ENCODE measurements around the gene NNT. TPM values are rescaled to one million over a fixed set of nuclear protein-coding genes. Genes with fewer than 3 reads are reported as not detected.

The NNT gene
- polyA plus RNA-seq, 1 donor: 50.7 TPM

DNA sequence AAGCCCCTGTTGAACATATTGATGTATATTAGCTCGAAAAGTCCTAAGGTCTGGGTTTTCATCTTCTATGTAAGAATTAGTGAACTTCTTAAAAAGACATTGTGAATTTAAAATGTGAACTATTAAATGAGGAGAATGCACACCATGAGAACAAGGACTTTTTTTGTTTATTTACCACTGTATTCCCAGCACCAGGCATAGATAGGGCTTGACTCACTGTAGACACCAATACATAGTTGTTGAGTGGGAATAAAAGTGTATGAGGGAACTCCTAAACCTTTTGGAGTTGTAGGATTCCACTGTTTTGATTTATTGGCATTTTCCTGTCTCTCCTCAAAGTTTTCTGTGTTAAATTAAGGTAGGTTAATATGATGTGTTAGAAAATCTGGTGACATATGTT, 40.3 kb downstream of the NNT start:
- no peak for DNase-seq
- H3K27me3 ChIP-seq (ENCODE audit: control insufficient read depth, insufficient read depth, low read length): no peaks in the 10 kb centered on the region
- H3K4me1 ChIP-seq (ENCODE audit: control insufficient read depth, insufficient read depth, low read length): no peaks in the 10 kb centered on the region
- no peaks in the 10 kb centered on the region for H3K9me3 ChIP-seq (ENCODE audit: control insufficient read depth, low read depth, low read length)
- WGBS (ENCODE audit: insufficient coverage, low lambda C conversion rate): no CpG with 5 or more reads among the region's 1 CpG
- no peak overlapping the region for H3K4me3 ChIP-seq (ENCODE audit: low read length)
- H3K36me3 ChIP-seq (ENCODE audit: control insufficient read depth, insufficient read depth, low read length): peaks cover 21% of the 10 kb centered on the region
- no peak overlapping the region for H3K27ac ChIP-seq (ENCODE audit: low read length)

- DNase-seq: no peak
- Histone ChIP-seq H3K9me3 (ENCODE audit: control insufficient read depth, low read depth, low read length) (no peaks in the 10 kb centered on the region), H3K27me3 (ENCODE audit: control insufficient read depth, insufficient read depth, low read length) (no peaks in the 10 kb centered on the region), H3K4me1 (ENCODE audit: control insufficient read depth, insufficient read depth, low read length) (no peaks in the 10 kb centered on the region), H3K4me3 (ENCODE audit: low read length) (no peak overlapping the region), H3K36me3 (ENCODE audit: control insufficient read depth, insufficient read depth, low read length) (peaks cover 23% of the 10 kb centered on the region), H3K27ac (ENCODE audit: low read length) (no peak overlapping the region)
- no CpG with 5 or more reads among the region's 2 CpGs for WGBS (ENCODE audit: insufficient coverage, low lambda C conversion rate)
Measured at GRCh38 chr5:43643750-43644149, 40.8 kb downstream of the NNT start.

- Histone ChIP-seq H3K4me3 (ENCODE audit: low read length) (no peak overlapping the region), H3K27me3 (ENCODE audit: control insufficient read depth, insufficient read depth, low read length) (no peaks in the 10 kb centered on the region), H3K36me3 (ENCODE audit: control insufficient read depth, insufficient read depth, low read length) (peaks cover 54% of the 10 kb centered on the region), H3K27ac (ENCODE audit: low read length) (no peak overlapping the region), H3K9me3 (ENCODE audit: control insufficient read depth, low read depth, low read length) (no peaks in the 10 kb centered on the region), H3K4me1 (ENCODE audit: control insufficient read depth, insufficient read depth, low read length) (no peaks in the 10 kb centered on the region)
- WGBS (ENCODE audit: insufficient coverage, low lambda C conversion rate): no CpG with 5 or more reads among the region's 1 CpG
- DNase-seq: no peak
Measured at GRCh38 chr5:43646992-43647391, 44.0 kb downstream of the NNT start.

DNA sequence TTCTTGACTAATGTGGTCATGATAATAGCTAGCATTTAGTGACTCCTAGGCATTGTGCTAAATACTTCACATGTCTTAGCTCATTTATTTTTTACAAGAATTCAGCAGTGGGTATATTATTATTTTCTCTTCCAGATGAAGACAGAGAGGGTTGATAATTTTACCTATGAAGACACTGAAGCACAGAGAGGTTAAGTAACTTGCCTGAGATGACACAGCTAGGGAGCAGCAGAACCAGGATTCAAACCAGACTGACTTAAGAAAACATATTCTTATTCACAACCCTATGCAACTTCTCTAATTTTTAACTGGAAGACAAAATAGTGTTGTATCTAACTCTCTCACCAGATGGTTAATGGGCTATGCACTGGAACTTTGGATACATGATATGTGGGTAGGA, 44.8 kb downstream of the NNT start:
- DNase-seq: no peak
- no peak overlapping the region for H3K27ac ChIP-seq (ENCODE audit: low read length)
- H3K9me3 ChIP-seq (ENCODE audit: control insufficient read depth, low read depth, low read length): no peaks in the 10 kb centered on the region
- H3K4me3 ChIP-seq (ENCODE audit: low read length): no peak overlapping the region
- H3K27me3 ChIP-seq (ENCODE audit: control insufficient read depth, insufficient read depth, low read length): no peaks in the 10 kb centered on the region
- H3K36me3 ChIP-seq (ENCODE audit: control insufficient read depth, insufficient read depth, low read length): peaks cover 57% of the 10 kb centered on the region
- H3K4me1 ChIP-seq (ENCODE audit: control insufficient read depth, insufficient read depth, low read length): no peaks in the 10 kb centered on the region

DNA sequence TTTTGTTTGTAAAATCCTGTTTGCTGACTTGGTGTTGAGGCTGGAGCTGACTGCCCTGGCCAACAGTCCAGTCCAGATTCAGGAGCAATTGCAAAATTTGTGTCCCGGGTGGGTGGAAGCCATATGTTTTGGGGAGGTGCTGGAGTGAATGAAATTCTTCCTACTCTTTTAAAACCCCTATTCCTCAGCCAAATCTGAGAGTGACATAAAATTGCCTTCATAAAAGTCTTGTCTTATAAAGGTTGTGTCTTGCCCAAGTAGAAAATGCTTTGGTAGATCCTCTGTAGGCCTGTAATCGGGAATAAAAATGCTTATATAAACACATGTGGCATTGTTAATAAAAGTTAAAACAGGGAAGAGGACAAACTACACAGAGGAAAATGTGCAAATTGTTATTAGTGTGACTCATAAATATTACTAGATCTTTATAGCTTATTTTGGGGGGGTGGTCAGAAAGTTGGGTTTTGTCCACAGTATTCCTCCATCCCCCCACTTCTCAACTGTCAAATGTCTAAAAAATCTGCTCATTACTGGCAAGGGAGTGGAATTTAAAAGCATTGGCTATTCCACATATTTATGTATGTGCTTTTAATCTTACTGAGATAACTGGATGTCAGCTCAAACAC, 45.6 kb downstream of the NNT start:
- DNase-seq: no peak
- Histone ChIP-seq H3K4me1 (ENCODE audit: control insufficient read depth, insufficient read depth, low read length) (no peaks in the 10 kb centered on the region), H3K9me3 (ENCODE audit: control insufficient read depth, low read depth, low read length) (no peaks in the 10 kb centered on the region), H3K4me3 (ENCODE audit: low read length) (no peak overlapping the region), H3K27me3 (ENCODE audit: control insufficient read depth, insufficient read depth, low read length) (no peaks in the 10 kb centered on the region), H3K36me3 (ENCODE audit: control insufficient read depth, insufficient read depth, low read length) (peaks cover 62% of the 10 kb centered on the region), H3K27ac (ENCODE audit: low read length) (no peak overlapping the region)
- WGBS (ENCODE audit: insufficient coverage, low lambda C conversion rate): 100% methylated on average over 1 of the region's 2 CpGs

DNA sequence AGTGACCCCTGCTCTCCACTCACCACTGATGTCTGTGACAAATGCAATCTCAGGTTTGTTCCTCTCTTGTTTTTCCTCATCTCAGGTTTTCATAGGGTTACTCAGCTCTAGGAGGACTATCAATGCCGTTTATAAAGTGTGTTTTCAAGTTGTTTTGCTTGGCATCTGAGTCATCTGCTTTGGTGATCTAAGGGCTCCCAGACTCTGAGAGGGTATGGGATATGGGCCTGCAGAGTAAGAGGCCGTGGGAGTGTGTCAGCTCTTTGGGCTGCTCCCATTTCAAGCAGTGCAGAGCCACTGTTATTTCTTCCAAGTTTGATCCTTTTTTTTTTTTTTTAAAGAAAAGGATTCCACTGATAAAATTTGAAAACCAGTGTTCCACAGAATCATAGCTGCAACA, 46.3 kb downstream of the NNT start:
- no peaks in the 10 kb centered on the region for H3K27me3 ChIP-seq (ENCODE audit: control insufficient read depth, insufficient read depth, low read length)
- no CpG with 5 or more reads among the region's 2 CpGs for WGBS (ENCODE audit: insufficient coverage, low lambda C conversion rate)
- no peak overlapping the region for H3K4me3 ChIP-seq (ENCODE audit: low read length)
- no peak overlapping the region for H3K27ac ChIP-seq (ENCODE audit: low read length)
- H3K4me1 ChIP-seq (ENCODE audit: control insufficient read depth, insufficient read depth, low read length): no peaks in the 10 kb centered on the region
- DNase-seq: no peak
- H3K9me3 ChIP-seq (ENCODE audit: control insufficient read depth, low read depth, low read length): no peaks in the 10 kb centered on the region
- H3K36me3 ChIP-seq (ENCODE audit: control insufficient read depth, insufficient read depth, low read length): peaks cover 63% of the 10 kb centered on the region

DNA sequence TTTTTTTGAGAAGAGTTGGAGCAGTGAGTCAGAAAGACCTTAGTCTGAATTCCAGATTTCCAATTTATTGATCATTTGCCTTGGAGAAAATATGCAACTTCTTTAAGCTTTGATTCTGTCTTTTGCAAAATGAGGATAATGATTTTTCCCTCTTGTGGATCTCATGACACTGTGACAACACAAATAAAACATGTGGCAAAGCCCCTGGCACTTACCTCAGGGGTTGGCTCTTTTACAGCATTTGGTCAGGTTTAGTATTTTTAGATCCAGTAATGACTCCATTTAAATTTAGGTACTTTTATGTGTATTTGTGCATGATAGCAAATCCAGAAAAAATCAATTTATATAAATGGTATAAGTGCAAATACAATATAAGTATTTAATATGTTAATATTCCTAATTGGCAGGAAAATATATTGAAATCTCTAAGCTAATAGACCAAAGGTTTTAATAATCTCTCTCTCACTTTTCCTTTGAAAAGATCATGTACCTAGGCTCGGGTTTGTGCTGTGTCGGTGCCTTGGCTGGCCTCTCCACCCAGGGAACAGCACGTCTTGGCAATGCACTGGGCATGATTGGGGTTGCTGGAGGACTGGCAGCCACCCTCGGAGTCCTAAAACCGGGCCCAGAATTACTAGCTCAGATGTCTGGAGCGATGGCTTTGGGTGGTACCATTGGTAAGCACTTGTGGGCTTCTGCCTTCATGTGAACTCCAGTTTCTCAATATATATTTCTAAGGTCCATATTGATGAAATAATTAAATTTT, 49.7 kb downstream of the NNT start:
- no peak overlapping the region for H3K27ac ChIP-seq (ENCODE audit: low read length)
- no peaks in the 10 kb centered on the region for H3K9me3 ChIP-seq (ENCODE audit: control insufficient read depth, low read depth, low read length)
- WGBS (ENCODE audit: insufficient coverage, low lambda C conversion rate): 100% methylated on average over 1 of the region's 6 CpGs
- H3K4me3 ChIP-seq (ENCODE audit: low read length): no peak overlapping the region
- H3K4me1 ChIP-seq (ENCODE audit: control insufficient read depth, insufficient read depth, low read length): no peaks in the 10 kb centered on the region
- peaks cover 66% of the 10 kb centered on the region for H3K36me3 ChIP-seq (ENCODE audit: control insufficient read depth, insufficient read depth, low read length)
- no peaks in the 10 kb centered on the region for H3K27me3 ChIP-seq (ENCODE audit: control insufficient read depth, insufficient read depth, low read length)
- DNase-seq: no peak

GRCh38 chr5:43658509-43658908, 55.5 kb downstream of the NNT start:
- Histone ChIP-seq H3K4me1 (ENCODE audit: control insufficient read depth, insufficient read depth, low read length) (no peaks in the 10 kb centered on the region), H3K4me3 (ENCODE audit: low read length) (no peak overlapping the region), H3K36me3 (ENCODE audit: control insufficient read depth, insufficient read depth, low read length) (peaks cover 36% of the 10 kb centered on the region), H3K9me3 (ENCODE audit: control insufficient read depth, low read depth, low read length) (no peaks in the 10 kb centered on the region), H3K27me3 (ENCODE audit: control insufficient read depth, insufficient read depth, low read length) (no peaks in the 10 kb centered on the region), H3K27ac (ENCODE audit: low read length) (no peak overlapping the region)
- DNase-seq: no peak
- WGBS (ENCODE audit: insufficient coverage, low lambda C conversion rate): 100% methylated on average over 1 of the region's 1 CpG

- WGBS (ENCODE audit: insufficient coverage, low lambda C conversion rate): no CpG with 5 or more reads among the region's 4 CpGs
- H3K27ac ChIP-seq (ENCODE audit: low read length): no peak overlapping the region
- H3K4me1 ChIP-seq (ENCODE audit: control insufficient read depth, insufficient read depth, low read length): no peaks in the 10 kb centered on the region
- H3K4me3 ChIP-seq (ENCODE audit: low read length): no peak overlapping the region
- no peak for DNase-seq
- no peaks in the 10 kb centered on the region for H3K27me3 ChIP-seq (ENCODE audit: control insufficient read depth, insufficient read depth, low read length)
- peaks cover 33% of the 10 kb centered on the region for H3K36me3 ChIP-seq (ENCODE audit: control insufficient read depth, insufficient read depth, low read length)
- H3K9me3 ChIP-seq (ENCODE audit: control insufficient read depth, low read depth, low read length): no peaks in the 10 kb centered on the region
Measured at GRCh38 chr5:43659075-43659474, 56.1 kb downstream of the NNT start.

DNA sequence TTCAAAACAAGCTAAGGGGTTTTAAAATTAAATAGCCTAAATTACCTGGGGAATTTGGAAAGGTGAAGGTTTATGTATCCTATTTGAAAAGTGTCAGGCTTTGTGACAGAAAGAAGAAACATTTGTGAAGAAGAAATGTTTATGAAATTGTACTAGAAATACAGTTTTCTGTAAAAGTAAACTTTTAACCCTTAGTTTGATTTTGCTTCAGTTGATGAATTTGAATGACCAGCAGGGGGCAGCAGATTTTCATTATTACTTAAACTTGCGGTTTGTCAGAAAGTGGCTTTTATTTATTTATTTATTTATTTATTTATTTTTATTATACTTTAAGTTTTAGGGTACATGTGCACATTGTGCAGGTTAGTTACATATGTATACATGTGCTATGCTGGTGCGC, 58.1 kb downstream of the NNT start:
- WGBS (ENCODE audit: insufficient coverage, low lambda C conversion rate): 40% methylated on average over 1 of the region's 2 CpGs
- H3K9me3 ChIP-seq (ENCODE audit: control insufficient read depth, low read depth, low read length): peaks cover 6% of the 10 kb centered on the region
- no peak for DNase-seq
- H3K27me3 ChIP-seq (ENCODE audit: control insufficient read depth, insufficient read depth, low read length): no peaks in the 10 kb centered on the region
- no peaks in the 10 kb centered on the region for H3K4me1 ChIP-seq (ENCODE audit: control insufficient read depth, insufficient read depth, low read length)
- H3K4me3 ChIP-seq (ENCODE audit: low read length): no peak overlapping the region
- peaks cover 23% of the 10 kb centered on the region for H3K36me3 ChIP-seq (ENCODE audit: control insufficient read depth, insufficient read depth, low read length)
- H3K27ac ChIP-seq (ENCODE audit: low read length): no peak overlapping the region

GRCh38 chr5:43663916-43664315, 60.9 kb downstream of the NNT start:
- Histone ChIP-seq H3K27ac (ENCODE audit: low read length) (no peak overlapping the region), H3K4me1 (ENCODE audit: control insufficient read depth, insufficient read depth, low read length) (no peaks in the 10 kb centered on the region), H3K9me3 (ENCODE audit: control insufficient read depth, low read depth, low read length) (peaks cover 14% of the 10 kb centered on the region), H3K36me3 (ENCODE audit: control insufficient read depth, insufficient read depth, low read length) (peaks cover 12% of the 10 kb centered on the region), H3K27me3 (ENCODE audit: control insufficient read depth, insufficient read depth, low read length) (no peaks in the 10 kb centered on the region), H3K4me3 (ENCODE audit: low read length) (no peak overlapping the region)
- DNase-seq: no peak

All from large intestine (tissue), 3 donors.